ENCODE results near the gene RARRES2.

GRCh38 chr7:150308575-150308974 is 32.9 kb downstream of the RARRES2 start:
- no peak for TF ChIP-seq RARB (CRISPR knock-in tag; IDR thresholded peaks at IDR 0.05)
- no peak for TF ChIP-seq ARNTL (CRISPR knock-in tag; IDR thresholded peaks at IDR 0.05; ENCODE audit: borderline replicate concordance, low read depth)
- no peak for TF ChIP-seq ZFP3 (CRISPR knock-in tag; IDR thresholded peaks at IDR 0.05)
- no peak for TF ChIP-seq ISL1 (CRISPR knock-in tag; IDR thresholded peaks at IDR 0.05)
- TF ChIP-seq ESRRG (CRISPR knock-in tag; IDR thresholded peaks at IDR 0.05) = no peak
- no peak for TF ChIP-seq ZNF70 (CRISPR knock-in tag; IDR thresholded peaks at IDR 0.05)
- no peak for TF ChIP-seq SNAI2 (CRISPR knock-in tag; IDR thresholded peaks at IDR 0.05)
- no peak for TF ChIP-seq ZFP30 (CRISPR knock-in tag; IDR thresholded peaks at IDR 0.05)
- TF ChIP-seq GLIS3 (CRISPR knock-in tag; IDR thresholded peaks at IDR 0.05) = no peak
- TF ChIP-seq TSHZ2 (CRISPR knock-in tag; IDR thresholded peaks at IDR 0.05) = no peak
- TF ChIP-seq, protein P1, sequence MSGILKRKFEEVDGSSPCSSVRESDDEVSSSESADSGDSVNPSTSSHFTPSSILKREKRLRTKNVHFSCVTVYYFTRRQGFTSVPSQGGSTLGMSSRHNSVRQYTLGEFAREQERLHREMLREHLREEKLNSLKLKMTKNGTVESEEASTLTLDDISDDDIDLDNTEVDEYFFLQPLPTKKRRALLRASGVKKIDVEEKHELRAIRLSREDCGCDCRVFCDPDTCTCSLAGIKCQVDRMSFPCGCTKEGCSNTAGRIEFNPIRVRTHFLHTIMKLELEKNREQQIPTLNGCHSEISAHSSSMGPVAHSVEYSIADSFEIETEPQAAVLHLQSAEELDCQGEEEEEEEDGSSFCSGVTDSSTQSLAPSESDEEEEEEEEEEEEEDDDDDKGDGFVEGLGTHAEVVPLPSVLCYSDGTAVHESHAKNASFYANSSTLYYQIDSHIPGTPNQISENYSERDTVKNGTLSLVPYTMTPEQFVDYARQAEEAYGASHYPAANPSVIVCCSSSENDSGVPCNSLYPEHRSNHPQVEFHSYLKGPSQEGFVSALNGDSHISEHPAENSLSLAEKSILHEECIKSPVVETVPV (CRISPR knock-in tag; IDR thresholded peaks at IDR 0.05) = no peak

All from SK-N-SH treated with all-trans-retinoic acid at 6 μM for 48 hours (cell line).